GM23248 (cell line): Measurements from ENCODE around the gene SIPA1. TPM values are rescaled to one million over a fixed set of nuclear protein-coding genes. Genes with fewer than 3 reads are reported as not detected.

Experiments
- DNase-seq: peaks from one replicate; pipeline ENCODE4 v3.0.0-alpha.2; 2015
- H2AFZ ChIP-seq: fragments of 200-600 bp; sonication (generic); 2 replicates; pipeline ENCODE4 v1.6.1; 2016; ENCODE audit warnings: antibody characterized with exemption
- H3F3A ChIP-seq: fragments of 200-600 bp; sonication (generic); 2 replicates; pipeline ENCODE4 v1.6.1; 2016; ENCODE audit warnings: mild to moderate bottlenecking, antibody characterized with exemption, mixed run types; ENCODE audit not compliant: insufficient read depth
- H3K27ac ChIP-seq: fragments of 200-600 bp; sonication (generic); 2 replicates; pipeline ENCODE4 v1.5.1; 2016; ENCODE audit warnings: mild to moderate bottlenecking
- H3K27me3 ChIP-seq: fragments of 200-600 bp; sonication (generic); replicated peaks from 2 replicates; pipeline ENCODE4 v1.6.1; 2016; ENCODE audit warnings: mild to moderate bottlenecking; ENCODE audit not compliant: insufficient read depth
- H3K36me3 ChIP-seq: fragments of 200-600 bp; sonication (generic); 2 replicates; pipeline ENCODE4 v1.6.1; 2016; ENCODE audit warnings: low read depth, mild to moderate bottlenecking
- H3K4me1 ChIP-seq: fragments of 200-600 bp; sonication (generic); 2 replicates; pipeline ENCODE4 v1.6.1; 2016; ENCODE audit warnings: mild to moderate bottlenecking; ENCODE audit not compliant: insufficient read depth
- H3K4me2 ChIP-seq: fragments of 200-600 bp; sonication (generic); one replicate; pipeline ENCODE4 v1.6.1; 2016; ENCODE audit warnings: mild to moderate bottlenecking; ENCODE audit not compliant: unreplicated experiment
- H3K4me3 ChIP-seq: fragments of 200-600 bp; sonication (generic); 2 replicates; pipeline ENCODE4 v1.5.1; 2016; ENCODE audit warnings: mild to moderate bottlenecking
- H3K79me2 ChIP-seq: fragments of 200-600 bp; sonication (generic); 2 replicates; pipeline ENCODE4 v1.6.1; 2016; ENCODE audit warnings: mild to moderate bottlenecking; ENCODE audit not compliant: insufficient read depth
- H3K9ac ChIP-seq: fragments of 200-600 bp; sonication (generic); 2 replicates; pipeline ENCODE4 v1.6.1; 2016; ENCODE audit warnings: mild to moderate bottlenecking
- H3K9me2 ChIP-seq: fragments of 200-600 bp; sonication (generic); 2 replicates; pipeline ENCODE4 v1.6.1; 2016; ENCODE audit warnings: mixed run types, mild to moderate bottlenecking, moderate library complexity; ENCODE audit not compliant: insufficient read depth
- H3K9me3 ChIP-seq: fragments of 200-600 bp; sonication (generic); one replicate; pipeline ENCODE4 v1.6.1; 2017; ENCODE audit warnings: low read depth
- H4K20me1 ChIP-seq: fragments of 200-600 bp; sonication (generic); 2 replicates; pipeline ENCODE4 v1.6.0; 2016; ENCODE audit not compliant: insufficient read depth
- EZH2 ChIP-seq: fragments of 200-600 bp; sonication (generic); IDR thresholded peaks from 2 replicates; pipeline ENCODE4 v1.6.1; 2018; ENCODE audit warnings: antibody characterized with exemption, mild to moderate bottlenecking; ENCODE audit not compliant: insufficient read depth, poor library complexity, severe bottlenecking
- EZH2phosphoT487 ChIP-seq: fragments of 200-600 bp; sonication (generic); IDR thresholded peaks from 2 replicates; pipeline ENCODE4 v1.6.1; 2018; ENCODE audit warnings: antibody characterized with exemption, moderate library complexity, mild to moderate bottlenecking, low read depth; ENCODE audit not compliant: insufficient read depth
- WGBS, 2 experiments: methylation state at CpG; one replicate each; pipeline ENCODE4 v1.1.6; 2015 to 2017; ENCODE audit warnings: low lambda C conversion rate in 2 of 2, low coverage in 1 of 2; ENCODE audit errors: missing lambda C conversion rate in 2 of 2; 5-methylcytosine and 5-hydroxymethylcytosine counted together
- in situ Hi-C: fragments of 300-500 bp; cut with MboI; formaldehyde crosslinking; loops from 2 replicates; pipeline ENCODE4 v1.15.0; 2020
- polyA plus RNA-seq: library from polyadenylated mRNA; unstranded; fragments of >200 nt; fragmentation: Nextera tagmentation; extraction: Ambion mirVana; gene quantifications from 2 replicates; pipeline ENCODE4 v1.2.1, GENCODE V29; 2016
- total RNA-seq: library from RNA; depleted of rRNA; stranded (reverse); fragments of >200 nt; shearing (Covaris generic); gene quantifications from 2 replicates; pipeline ENCODE4 v1.2.3, GENCODE V29; 2014

The SIPA1 gene
- total and polyA plus RNA-seq, 2 experiments from 2014 or later, result 13.0 to 15.9 TPM

DNA sequence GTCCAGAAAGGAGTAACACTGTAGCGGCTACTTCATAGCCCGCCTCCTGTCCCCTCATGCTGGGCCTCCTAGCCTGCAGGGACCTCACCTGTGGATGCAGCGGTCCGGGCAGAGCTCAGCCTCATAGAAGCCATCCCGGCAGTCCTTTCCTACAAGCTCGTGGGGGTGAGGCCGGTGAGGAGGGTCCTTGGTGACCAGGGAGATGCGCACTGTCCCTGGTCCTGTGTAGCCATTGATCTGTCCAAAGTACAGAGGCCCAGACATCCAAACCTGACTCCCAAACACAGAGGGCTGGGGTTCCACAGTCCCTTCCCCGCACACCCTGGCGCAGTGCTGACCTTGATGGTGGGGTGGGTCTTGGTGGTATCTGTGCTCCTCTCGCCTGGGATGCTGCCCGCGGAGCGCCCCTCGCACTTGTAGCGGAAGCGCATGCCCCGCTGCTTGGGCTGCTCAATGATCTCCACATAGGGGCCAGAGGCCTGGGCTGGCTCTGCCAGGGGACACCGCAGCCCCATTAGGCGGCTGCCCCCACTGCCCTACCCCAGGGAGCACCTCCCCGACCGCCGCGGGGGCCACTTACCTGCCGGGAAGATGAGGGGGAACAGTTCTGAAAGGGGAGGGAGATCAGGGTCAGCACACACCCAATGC is 23.8 kb downstream of the SIPA1 start:
- peaks cover 59% of the 10 kb centered on the region for H3K79me2 ChIP-seq
- no peak for TF ChIP-seq EZH2phosphoT487

DNA sequence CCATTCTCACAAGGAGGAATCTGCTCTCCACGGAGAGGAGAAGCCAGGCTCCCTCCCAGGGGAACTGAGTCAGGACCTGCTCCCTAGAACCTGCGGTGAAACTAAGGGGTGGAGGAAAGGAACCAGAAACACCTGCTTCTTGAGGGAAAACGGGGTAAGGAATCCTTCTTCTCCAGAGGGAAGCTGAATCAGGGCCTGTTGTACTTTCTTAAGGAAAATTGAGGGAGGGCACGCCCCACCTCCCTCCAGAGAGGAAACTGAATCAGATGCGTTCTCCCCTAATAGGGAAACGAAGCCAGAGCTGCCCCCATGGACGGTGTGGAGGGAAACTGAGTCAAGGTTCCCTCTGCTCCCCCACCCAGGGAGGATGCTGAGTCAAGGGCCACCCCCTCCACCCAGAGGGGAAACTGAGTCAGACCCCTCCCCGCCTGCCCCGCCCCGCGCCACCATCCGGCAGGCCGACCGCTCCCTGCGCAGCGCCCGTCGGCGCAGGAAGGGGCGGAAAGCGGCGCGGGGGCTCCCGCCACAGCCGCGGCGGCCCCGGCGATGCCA is 24.4 kb downstream of the SIPA1 start:
- Histone ChIP-seq H2AFZ (0 out of 2 replicates have a peak overlapping the region, but pooled peaks have one; percentile 49), H3K9me3 (no peaks in the 10 kb centered on the region), H3K27ac (peak overlapping the region; percentile 94), H4K20me1 (no peaks in the 10 kb centered on the region), H3K79me2 (peaks cover 53% of the 10 kb centered on the region), H3K4me2 (peak overlapping the region; percentile 96), H3K9ac (peak overlapping the region; percentile 94), H3K4me1 (peaks cover 10% of the 10 kb centered on the region), H3K27me3 (no peaks in the 10 kb centered on the region), H3K4me3 (peak overlapping the region; percentile 98), H3K36me3 (peaks cover 29% of the 10 kb centered on the region; the same call in 1 of the 2 replicates), H3K9me2 (no peaks in the 10 kb centered on the region), H3F3A (peaks cover 24% of the 10 kb centered on the region; the same call in 1 of the 2 replicates)
- in situ Hi-C loops, result no loop called here
- 1% methylated on average over 8 to 29 of the region's 29 CpGs for WGBS, 2 experiments
- no peak for TF ChIP-seq EZH2phosphoT487
- no peak for TF ChIP-seq EZH2
- DNase-seq, result peak; percentile 64

More for the DNA sequence above, 23.8 kb downstream of the SIPA1 start:
- Histone ChIP-seq H3K4me2 (peak overlapping the region; percentile 96), H3K4me3 (peak overlapping the region; percentile 98), H3K27ac (peak overlapping the region; percentile 94), H3F3A (peaks cover 29% of the 10 kb centered on the region; the same call in 1 of the 2 replicates), H3K9ac (peak overlapping the region; percentile 94), H3K27me3 (no peaks in the 10 kb centered on the region), H2AFZ (no peak overlapping the region), H3K9me2 (no peaks in the 10 kb centered on the region), H3K9me3 (no peaks in the 10 kb centered on the region), H4K20me1 (no peaks in the 10 kb centered on the region), H3K36me3 (peaks cover 30% of the 10 kb centered on the region; the same call in 1 of the 2 replicates), H3K4me1 (peaks cover 10% of the 10 kb centered on the region)
- 53 to 62% methylated on average over 24 to 25 of the region's 25 CpGs for WGBS, 2 experiments
- no peak for DNase-seq
- in situ Hi-C loops, result no loop called here

DNA sequence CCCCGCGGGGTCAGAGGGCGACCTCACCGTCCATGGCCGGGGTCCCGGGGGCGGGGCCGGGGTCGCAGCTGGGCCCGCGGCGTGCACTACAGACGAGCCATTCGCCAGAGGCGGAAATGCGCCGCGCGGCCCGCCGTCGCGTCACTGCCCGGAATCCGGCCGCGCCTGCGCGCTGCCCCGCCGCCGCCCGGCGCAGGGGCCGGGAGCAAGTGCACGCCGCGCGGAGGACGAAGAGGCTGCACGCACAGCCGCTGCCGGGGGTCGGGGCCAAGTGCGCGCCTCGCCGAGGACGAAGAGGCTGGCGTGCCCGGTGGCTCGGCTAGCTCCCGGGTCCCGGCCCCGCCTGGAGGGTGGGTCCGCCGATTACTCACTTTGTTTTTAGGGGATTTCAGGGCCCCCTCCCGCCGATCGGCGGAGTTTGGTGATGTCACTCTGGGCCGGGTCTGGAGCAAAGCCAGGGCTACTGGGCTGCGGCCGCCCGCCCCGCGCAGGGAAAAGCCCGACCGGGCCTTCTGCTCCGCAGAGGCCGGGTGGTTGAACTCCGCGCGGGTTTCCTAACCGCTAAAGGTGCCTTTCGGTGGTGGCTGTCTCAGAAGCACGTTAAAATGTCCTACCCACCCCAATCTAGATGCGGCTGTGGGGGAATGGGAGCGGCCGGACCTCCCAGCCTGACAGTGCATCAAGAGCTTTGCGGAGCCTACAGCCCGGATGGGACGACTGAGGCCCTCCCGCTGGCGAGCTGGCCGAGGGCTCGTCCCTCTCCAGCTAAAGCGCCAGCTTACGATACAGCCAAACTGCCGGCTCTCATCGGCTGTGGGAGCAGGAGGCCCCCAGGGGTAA is 25.1 kb downstream of the SIPA1 start, which contains the start of gene RELA:
TSS of gene RELA (minus strand) at position 118 of the 840 bp plus-strand sequence. CDS start at position 34, 84 bp downstream.
- TF ChIP-seq EZH2 (no peak), EZH2phosphoT487 (no peak)
- Histone ChIP-seq H3K4me3 (peak within 1 kb of the TSS; percentile 98), H3K9me2 (no peaks in the 10 kb centered on the region), H3K9ac (peak within 1 kb of the TSS; percentile 94), H3K4me2 (peak within 1 kb of the TSS; percentile 96), H3K36me3 (peaks cover 22% of the 10 kb centered on the region; the same call in 1 of the 2 replicates), H4K20me1 (no peaks in the 10 kb centered on the region), H3K9me3 (no peaks in the 10 kb centered on the region), H3K4me1 (peaks cover 10% of the 10 kb centered on the region), H3K79me2 (peaks cover 46% of the 10 kb centered on the region), H2AFZ (peak within 1 kb of the TSS; percentile 67), H3K27me3 (no peaks in the 10 kb centered on the region), H3K27ac (peak within 1 kb of the TSS; percentile 94), H3F3A (peaks cover 17% of the 10 kb centered on the region; the same call in 1 of the 2 replicates)
- in situ Hi-C loops, result no loop called here
- WGBS, 2 experiments, result 0 to 1% methylated on average over 50 to 58 of the region's 91 CpGs
- peak; percentile 98 for DNase-seq

DNA sequence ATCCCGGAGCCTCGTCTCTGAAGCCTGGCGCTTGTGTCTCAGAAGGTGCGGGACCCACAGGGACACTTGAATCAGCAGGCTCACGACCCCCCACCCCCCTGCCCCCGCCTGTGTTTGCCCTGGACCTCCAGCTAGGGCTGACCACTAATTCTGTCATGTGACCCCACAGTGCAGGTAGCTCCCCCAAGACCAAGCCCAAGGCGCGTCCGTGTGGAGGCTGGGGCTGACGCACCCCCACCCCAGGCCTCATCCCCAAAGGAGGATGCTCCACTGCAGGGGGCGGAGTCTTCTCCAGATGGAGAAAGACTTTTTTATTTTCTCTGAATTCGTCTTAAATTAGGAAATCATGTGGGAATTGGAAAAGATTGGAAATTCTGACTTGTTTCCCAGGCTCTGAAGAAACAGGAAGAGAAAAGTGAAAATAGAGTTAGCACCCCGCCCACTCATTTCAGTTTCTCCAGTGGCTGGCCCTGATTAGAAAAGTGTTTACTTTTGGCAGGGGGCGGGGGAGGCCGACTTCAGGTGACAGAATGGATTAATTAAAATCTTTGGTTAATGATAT is 25.8 kb downstream of the SIPA1 start:
- peak; percentile 89 for DNase-seq
- peak overlapping the region; percentile 94 for H3K9ac ChIP-seq

More for the DNA sequence above, 25.8 kb downstream of the SIPA1 start:
- H3K4me1 ChIP-seq, result peaks cover 10% of the 10 kb centered on the region
- H3K4me3 ChIP-seq, result peak overlapping the region; percentile 98
- no peaks in the 10 kb centered on the region for H3K9me2 ChIP-seq
- H3K79me2 ChIP-seq, result peaks cover 39% of the 10 kb centered on the region
- 1% methylated on average over 15 of the region's 15 CpGs for WGBS, 2 experiments
- peak overlapping the region; percentile 94 for H3K27ac ChIP-seq
- H3K4me2 ChIP-seq, result peak overlapping the region; percentile 83
- peak overlapping the region; percentile 67 for H2AFZ ChIP-seq
- H3K9me3 ChIP-seq, result no peaks in the 10 kb centered on the region
- in situ Hi-C loops, result no loop called here
- no peak for TF ChIP-seq EZH2
- TF ChIP-seq EZH2phosphoT487, result no peak
- peaks cover 17% of the 10 kb centered on the region; the same call in 1 of the 2 replicates for H3F3A ChIP-seq
- peaks cover 17% of the 10 kb centered on the region; the same call in 1 of the 2 replicates for H3K36me3 ChIP-seq
- H3K27me3 ChIP-seq, result no peaks in the 10 kb centered on the region
- no peaks in the 10 kb centered on the region for H4K20me1 ChIP-seq
